ENCODE data around the gene ME1.

ME1 gene

GRCh38 chr6:83250235-83250634, 180.6 kb downstream of the ME1 start:
- TF ChIP-seq CTCF (conservative IDR thresholded peaks at IDR 0.05; ENCODE audit: low read depth, low read length), result no peak
- H3K4me3 ChIP-seq (ENCODE audit: low read depth, low read length), result no peak overlapping the region
- DNase-seq (ENCODE audit: low read depth), result no peak

GRCh38 chr6:83247471-83247870, 183.4 kb downstream of the ME1 start:
- no peak for TF ChIP-seq CTCF (conservative IDR thresholded peaks at IDR 0.05; ENCODE audit: low read depth, low read length)
- peak; percentile 56 for DNase-seq (ENCODE audit: low read depth)
- H3K4me3 ChIP-seq (ENCODE audit: low read depth, low read length), result no peak overlapping the region

GRCh38 chr6:83231146-83231545, 199.7 kb downstream of the ME1 start:
- no peak for TF ChIP-seq CTCF (conservative IDR thresholded peaks at IDR 0.05; ENCODE audit: low read depth, low read length)
- H3K4me3 ChIP-seq (ENCODE audit: low read depth, low read length), result no peak overlapping the region
- DNase-seq (ENCODE audit: low read depth), result peak; percentile 78

GRCh38 chr6:83226517-83226916, 204.3 kb downstream of the ME1 start:
- H3K4me3 ChIP-seq (ENCODE audit: low read depth, low read length), result no peak overlapping the region
- TF ChIP-seq CTCF (conservative IDR thresholded peaks at IDR 0.05; ENCODE audit: low read depth, low read length), result no peak
- DNase-seq (ENCODE audit: low read depth), result peak; percentile 26

- TF ChIP-seq CTCF (conservative IDR thresholded peaks at IDR 0.05; ENCODE audit: low read depth, low read length), result peak; percentile 49
- H3K4me3 ChIP-seq (ENCODE audit: low read depth, low read length), result no peak overlapping the region
- peak; percentile 74 for DNase-seq (ENCODE audit: low read depth)
These were observed 208.9 kb downstream of the ME1 start for GRCh38 chr6:83221889-83222479.

- no peak overlapping the region for H3K4me3 ChIP-seq (ENCODE audit: low read depth, low read length)
- DNase-seq (ENCODE audit: low read depth), result peak; percentile 56
- no peak for TF ChIP-seq CTCF (conservative IDR thresholded peaks at IDR 0.05; ENCODE audit: low read depth, low read length)
These were observed 209.6 kb downstream of the ME1 start for GRCh38 chr6:83221276-83221675.

GRCh38 chr6:83220121-83220520, 210.7 kb downstream of the ME1 start:
- no peak for DNase-seq (ENCODE audit: low read depth)
- no peak for TF ChIP-seq CTCF (conservative IDR thresholded peaks at IDR 0.05; ENCODE audit: low read depth, low read length)
- H3K4me3 ChIP-seq (ENCODE audit: low read depth, low read length), result no peak overlapping the region

Data from choroid plexus epithelial cell (primary cell).